HG03045 (cell line): ENCODE measurements around the gene ADD1.

Experiments used
- ATAC-seq: cut with Tn5 transposase; IDR thresholded peaks from one replicate; pipeline ENCODE4 v1.9.1; 2021; ENCODE audit warnings: mild to moderate bottlenecking, moderate library complexity; ENCODE audit not compliant: unreplicated experiment

Gene ADD1

DNA sequence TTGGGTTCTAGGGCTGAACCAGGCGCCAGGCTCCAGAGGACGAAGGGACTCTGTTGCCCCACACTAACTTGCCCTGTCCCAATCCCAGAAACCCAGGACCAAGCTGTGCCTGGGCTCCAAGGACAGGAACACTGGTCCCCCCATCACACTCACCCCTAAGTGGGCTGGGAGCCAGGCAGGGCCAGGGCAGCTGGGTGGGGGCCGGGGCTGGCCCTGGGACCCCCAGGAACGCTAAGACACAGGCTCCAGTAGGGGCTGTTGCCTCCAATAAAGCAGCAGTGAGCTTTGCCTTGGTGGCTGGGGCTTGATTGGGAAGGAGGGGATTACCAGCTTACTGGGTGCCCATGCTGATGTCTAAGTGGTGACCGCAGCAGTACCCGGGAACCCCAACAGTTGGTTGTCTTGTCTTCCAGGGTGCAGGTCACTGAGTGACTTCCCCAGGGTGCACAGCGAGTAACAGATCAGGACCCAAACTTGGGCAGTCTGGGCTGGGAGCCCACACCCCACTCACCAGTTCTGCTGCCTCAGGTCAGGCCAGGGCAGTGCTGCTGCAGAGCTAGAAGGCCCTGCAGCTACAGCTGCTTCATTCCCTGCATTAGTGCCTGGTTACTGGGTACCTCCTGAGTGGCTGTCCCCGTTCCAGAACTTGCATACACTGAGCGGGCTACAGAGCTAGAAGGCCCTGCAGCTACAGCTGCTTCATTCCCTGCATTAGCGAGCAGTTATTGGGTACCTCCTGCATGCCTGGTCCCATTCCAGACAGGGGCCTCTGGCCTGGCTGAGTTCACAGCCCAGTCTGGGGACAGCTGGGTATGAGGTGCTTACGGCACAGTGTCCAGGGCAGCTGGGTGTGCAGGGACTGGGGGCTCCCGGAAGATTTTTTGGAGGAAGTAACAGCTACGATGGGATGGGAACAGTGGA lies 9.4 kb upstream of the ADD1 start:
- ATAC-seq, result no peak

DNA sequence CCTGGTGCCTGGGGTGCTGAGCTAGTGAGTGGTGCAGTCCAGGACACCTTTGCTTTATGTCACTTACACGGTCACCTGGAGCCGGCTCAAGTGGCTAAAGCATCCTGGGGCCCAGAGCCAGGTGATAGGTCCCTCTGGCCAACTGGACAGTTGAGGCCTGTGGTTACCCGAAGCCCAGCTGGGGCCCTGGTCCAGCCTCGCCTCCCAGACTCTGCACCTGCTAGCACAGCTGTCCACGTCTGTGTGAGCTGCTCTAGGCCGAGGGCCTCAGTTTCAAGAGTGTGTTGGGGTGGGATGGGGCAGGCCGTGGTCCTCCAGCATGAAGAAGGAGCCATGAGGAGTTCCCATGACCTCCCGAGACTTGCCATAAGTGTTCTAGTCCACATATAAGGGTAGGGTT lies 7.7 kb upstream of the ADD1 start:
- no peak for ATAC-seq

DNA sequence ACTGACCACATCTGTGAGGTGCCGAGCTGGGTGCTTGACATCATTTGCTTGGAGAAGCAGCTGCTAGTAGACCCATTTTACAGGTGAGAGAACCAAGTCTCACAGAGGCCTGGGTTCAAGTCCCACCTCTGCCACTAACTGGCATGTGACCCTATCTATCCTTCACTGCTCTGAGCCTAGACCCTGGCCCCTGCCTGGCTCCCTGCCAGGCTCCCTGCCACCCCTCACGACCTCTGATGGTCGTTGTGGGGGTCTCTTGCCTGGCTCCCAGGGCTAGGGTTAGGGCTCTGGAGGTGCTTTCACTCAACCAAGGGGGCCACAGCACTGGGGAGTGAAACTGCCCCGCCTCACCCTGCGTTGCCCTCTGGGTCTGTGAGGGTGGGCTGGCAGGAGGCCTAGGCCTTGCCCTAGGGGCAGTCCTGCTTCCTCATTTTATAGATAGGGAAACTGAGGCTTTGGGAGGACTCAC lies 7.2 kb upstream of the ADD1 start:
- ATAC-seq, result no peak

- ATAC-seq, result no peak
Measured at GRCh38 chr4:2837110-2837903, 6.3 kb upstream of the ADD1 start.

- ATAC-seq, result no peak
Measured at GRCh38 chr4:2837904-2838496, 5.6 kb upstream of the ADD1 start.

DNA sequence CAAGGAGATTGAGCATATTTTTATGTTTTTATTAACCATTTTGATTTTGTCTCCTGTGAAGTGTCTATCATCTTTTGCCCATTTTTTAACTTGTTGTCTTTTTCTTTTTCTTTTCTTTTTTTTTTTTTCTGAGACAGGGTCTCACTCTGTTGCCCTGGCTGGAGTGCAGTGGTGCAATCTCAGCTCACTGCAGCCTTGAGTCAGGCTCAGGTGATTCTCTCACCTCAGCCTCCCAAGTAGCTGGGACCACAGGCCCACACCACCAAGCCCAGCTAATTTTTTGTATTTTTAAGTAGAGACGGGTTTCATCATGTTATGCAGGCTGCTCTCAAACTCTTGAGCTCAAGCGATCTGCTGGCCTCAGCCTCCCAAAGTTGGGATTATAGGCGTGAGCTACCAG lies 4.6 kb upstream of the ADD1 start:
- ATAC-seq, result no peak

DNA sequence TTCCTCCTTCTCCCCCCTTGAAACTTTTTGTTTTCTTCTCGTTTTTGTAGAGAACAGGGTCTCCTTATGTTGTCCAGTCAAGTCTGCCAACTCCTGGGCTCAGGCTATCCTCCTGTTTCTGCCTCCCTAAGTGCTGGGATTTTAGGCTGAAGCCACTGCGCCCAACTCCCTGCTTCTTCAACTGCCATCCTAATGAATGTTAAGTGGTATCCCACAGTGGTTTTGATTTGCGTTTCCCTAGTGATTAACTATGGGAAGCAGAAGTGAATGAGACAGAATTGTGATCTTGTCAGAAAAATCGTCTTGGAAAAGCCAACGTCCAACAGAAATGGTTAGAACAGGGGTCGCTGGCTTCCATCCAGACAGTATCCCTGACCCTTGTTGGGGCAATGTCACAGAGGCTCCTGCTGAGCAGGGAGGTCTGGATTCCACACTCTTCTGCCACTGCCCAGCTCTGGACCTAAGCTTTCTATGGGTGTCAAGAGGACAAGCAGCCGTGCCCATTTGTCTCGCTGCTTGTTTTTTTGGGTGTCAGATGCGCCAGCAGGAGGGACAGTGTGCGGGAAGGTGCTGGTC lies 869 bp upstream of the ADD1 start:
- ATAC-seq, result no peak

DNA sequence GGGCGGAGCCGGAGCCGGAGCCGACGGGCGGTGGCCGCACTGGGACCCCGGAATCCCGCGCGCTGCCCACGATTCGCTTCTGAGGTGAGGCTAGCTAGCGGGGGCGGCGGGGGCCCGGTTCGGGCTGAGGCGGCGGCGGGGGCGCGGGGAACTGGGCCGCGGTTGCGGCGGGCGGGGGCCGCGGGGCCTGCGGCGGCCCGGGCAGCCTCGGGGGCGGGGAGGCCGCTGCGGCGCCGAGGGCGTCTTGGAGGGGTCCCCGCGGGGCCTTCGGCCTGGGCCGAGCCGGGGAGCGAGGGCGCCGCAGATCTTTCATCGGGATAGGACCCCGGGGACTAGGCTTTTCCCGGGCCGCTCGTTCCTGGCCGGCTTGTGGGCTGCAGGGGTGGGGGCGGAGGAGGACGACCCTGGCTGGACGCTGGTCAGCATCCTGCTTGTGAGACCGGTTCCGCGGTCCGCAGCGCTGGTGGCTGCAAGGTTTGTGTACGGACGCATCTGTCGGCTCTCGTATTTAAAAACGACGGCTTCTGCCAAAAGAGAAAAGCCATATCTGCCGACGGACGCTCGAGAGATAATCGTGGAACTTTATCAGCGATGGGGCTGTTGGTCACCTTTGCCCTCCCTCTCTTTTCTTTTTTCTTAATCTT lies 419 bp downstream of the ADD1 start:
- peak; percentile 20 for ATAC-seq

DNA sequence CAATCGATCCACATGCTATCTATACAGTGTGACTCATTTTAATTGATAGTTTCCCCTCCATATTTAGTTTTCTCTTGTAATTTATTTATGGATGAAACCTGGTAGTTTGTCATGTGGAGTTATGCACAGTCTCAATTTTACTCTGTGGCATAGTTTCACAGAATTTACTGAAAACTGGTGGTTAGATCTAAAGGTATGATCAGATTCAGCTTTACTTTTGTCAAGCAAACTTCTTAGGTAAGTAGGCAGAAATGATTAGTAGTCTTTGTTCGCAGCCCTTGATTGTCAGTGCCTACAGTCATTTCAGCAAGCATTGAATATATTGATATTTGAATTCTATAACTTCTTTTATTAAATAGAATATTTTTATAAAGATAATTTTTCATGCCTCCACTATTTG lies 2.5 kb downstream of the ADD1 start:
- ATAC-seq, result no peak

DNA sequence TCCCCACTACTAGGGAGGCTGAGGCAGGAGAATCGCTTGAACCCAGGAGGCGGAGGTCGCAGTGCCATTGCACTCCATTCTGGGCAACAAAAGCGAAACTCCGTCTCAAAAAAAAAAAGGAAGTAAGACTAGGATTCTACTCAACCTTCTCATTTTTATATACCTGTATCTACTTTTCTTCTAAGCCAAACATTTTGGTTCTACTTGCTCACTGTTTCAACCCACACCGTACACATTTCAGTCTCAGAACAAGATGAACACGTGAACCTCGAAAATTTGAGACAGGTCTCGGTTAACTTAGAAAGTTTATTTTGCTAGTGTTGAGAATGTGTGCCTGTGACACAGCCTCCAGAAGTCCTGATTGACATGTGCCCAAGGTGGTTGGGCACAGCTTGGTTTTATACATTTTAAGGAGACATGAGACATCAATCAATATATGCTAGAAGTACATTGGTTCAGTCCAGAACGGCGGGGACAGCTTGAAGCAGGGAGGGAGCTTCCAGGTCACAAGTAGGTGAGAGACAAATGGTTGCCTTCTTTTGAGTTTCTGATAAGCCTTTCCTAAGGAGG lies 3.7 kb downstream of the ADD1 start:
- ATAC-seq, result no peak

DNA sequence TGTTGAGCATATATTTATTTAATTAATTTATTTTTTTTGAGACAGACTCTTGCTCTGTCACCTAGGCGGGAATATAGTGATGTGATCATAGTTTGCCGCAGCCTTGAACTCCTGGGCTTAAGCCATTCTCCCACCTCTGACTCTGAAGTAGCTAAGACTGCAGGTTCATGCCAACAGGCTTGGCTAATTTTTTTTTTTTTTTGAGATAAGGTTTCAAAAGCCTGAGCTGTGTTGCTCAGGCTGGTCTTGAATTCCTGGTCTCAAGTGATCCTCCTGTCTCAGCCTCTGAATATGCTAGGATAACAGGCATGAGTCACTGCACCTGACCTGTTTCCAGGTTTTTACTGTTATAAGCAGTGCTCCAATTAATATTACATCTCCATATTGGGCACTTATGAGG lies 4.8 kb downstream of the ADD1 start:
- ATAC-seq, result no peak

- no peak for ATAC-seq
Measured at GRCh38 chr4:2849267-2850152, 5.9 kb downstream of the ADD1 start.

- no peak for ATAC-seq
Measured at GRCh38 chr4:2850966-2851798, 7.5 kb downstream of the ADD1 start.

DNA sequence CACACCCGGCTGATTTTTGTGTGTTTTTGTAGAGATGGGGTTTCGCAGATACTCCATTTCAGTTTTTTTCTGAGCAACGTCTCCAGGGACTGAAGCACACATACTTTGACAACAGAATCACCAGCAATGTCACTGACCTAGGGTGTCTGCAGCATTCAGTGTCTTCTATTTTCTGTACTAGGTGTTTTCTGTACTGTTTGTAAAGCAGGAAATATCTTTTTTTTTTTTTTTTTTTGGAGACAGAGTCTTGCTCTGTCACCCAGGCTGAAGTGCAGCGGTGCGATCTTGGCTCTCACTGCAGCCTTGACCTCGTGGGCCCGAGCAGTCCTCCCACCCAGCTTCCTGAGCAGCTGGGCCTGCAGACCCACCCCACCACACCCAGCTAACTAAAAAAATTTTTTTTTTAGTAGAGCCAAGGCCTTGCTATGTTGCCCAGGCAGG lies 8.9 kb downstream of the ADD1 start:
- ATAC-seq, result no peak

- no peak for ATAC-seq
Measured at GRCh38 chr4:2855584-2855983, 11.9 kb downstream of the ADD1 start.

DNA sequence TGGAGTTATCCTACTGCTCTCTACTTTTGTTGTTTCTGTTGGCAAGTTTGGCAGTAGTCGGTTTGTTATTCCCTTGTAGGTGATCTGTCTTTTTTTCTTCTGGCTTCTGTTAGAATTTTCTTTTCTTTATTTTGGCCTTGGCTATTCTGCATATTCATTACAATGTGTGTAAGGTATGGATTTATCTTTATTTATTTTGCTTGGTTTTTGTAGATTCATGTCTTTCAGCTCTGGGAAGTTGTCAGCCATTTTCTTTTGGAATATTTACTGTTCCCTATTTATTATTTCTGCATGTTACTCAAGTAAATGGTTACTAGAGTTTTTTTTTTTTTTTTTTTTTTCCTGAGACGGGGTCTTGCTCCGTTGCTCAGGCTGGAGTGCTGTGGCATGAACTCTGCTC lies 12.6 kb downstream of the ADD1 start:
- ATAC-seq, result no peak

GRCh38 chr4:2857349-2857927 lies 13.8 kb downstream of the ADD1 start:
- ATAC-seq, result no peak
